ENCODE data around the gene RFXANK.
"Not testable (repeated sequence)": the region's sequence is repeated elsewhere in the genome, so short reads cannot be mapped to it uniquely, and the experiment has no call there.

Gene RFXANK

GRCh38 chr19:19192078-19192882 is at the start of gene RFXANK, which contains the start of gene BORCS8:
Gene RFXANK (plus strand): TSS chr19:19192258. CDS start chr19:19193947, 1,689 bp downstream.
Gene BORCS8 (minus strand): TSS chr19:19192152. CDS start chr19:19192117, 35 bp downstream.
- DNase-seq, result peak; percentile 99 to 100

- no peak for DNase-seq
Measured at GRCh38 chr19:19142347-19142746, 49.7 kb upstream of the RFXANK start.

GRCh38 chr19:19145281-19145680 is 46.8 kb upstream of the RFXANK start:
- DNase-seq, result no peak

GRCh38 chr19:19145684-19146608 is 46.1 kb upstream of the RFXANK start:
- DNase-seq, result peak; percentile 22 to 71

- DNase-seq, result no peak
Measured at GRCh38 chr19:19146865-19147264, 45.2 kb upstream of the RFXANK start.

GRCh38 chr19:19147344-19147743 is 44.7 kb upstream of the RFXANK start:
- DNase-seq, result no peak

- not testable (repeated sequence) for DNase-seq
Measured at GRCh38 chr19:19148504-19148903, 43.6 kb upstream of the RFXANK start.

- no peak for DNase-seq
Measured at GRCh38 chr19:19149435-19149834, 42.6 kb upstream of the RFXANK start.

- DNase-seq, result no peak
Measured at GRCh38 chr19:19151418-19151817, 40.6 kb upstream of the RFXANK start.

- DNase-seq, result no peak
Measured at GRCh38 chr19:19152668-19153384, 39.2 kb upstream of the RFXANK start.

GRCh38 chr19:19154768-19155494 is 37.1 kb upstream of the RFXANK start:
- no peak for DNase-seq

- no peak for DNase-seq
Measured at GRCh38 chr19:19155495-19156219, 36.4 kb upstream of the RFXANK start.

- no peak for DNase-seq
Measured at GRCh38 chr19:19157808-19158207, 34.2 kb upstream of the RFXANK start.

GRCh38 chr19:19159534-19159933 is 32.5 kb upstream of the RFXANK start:
- DNase-seq, result no peak

GRCh38 chr19:19160461-19161035 is 31.5 kb upstream of the RFXANK start:
- DNase-seq, result no peak

GRCh38 chr19:19162495-19162894 is 29.6 kb upstream of the RFXANK start:
- DNase-seq, result no peak

- DNase-seq, result no peak
Measured at GRCh38 chr19:19165396-19165795, 26.7 kb upstream of the RFXANK start.

GRCh38 chr19:19167612-19168011 is 24.4 kb upstream of the RFXANK start:
- DNase-seq, result no peak

- no peak for DNase-seq
Measured at GRCh38 chr19:19169236-19170052, 22.6 kb upstream of the RFXANK start.
